ENCODE results near the gene ADAMTS2. TPM values are rescaled to one million over a fixed set of nuclear protein-coding genes. Genes with fewer than 3 reads are reported as not detected.

Gene ADAMTS2
- total RNA-seq, 1 experiment from 2014 or later = 3.9 TPM

- no peaks in the 10 kb centered on the region for H3K27me3 ChIP-seq (ENCODE audit: insufficient read depth, low read length)
- H3K9me3 ChIP-seq (ENCODE audit: control insufficient read depth in 1 of 2, insufficient read depth in 1 of 2, low read depth in 1 of 2, low read length in 2 of 2) = no peaks in the 10 kb centered on the region
- no peak overlapping the region for H3K4me2 ChIP-seq (ENCODE audit: low read length)
- H2AFZ ChIP-seq (ENCODE audit: low read depth, low read length, poor library complexity, severe bottlenecking) = no peak overlapping the region
- DNase-seq (ENCODE audit: low read depth, low spot score) = no peak
- H3K27ac ChIP-seq (ENCODE audit: low read depth, low read length) = no peak overlapping the region
- CTCF ChIA-PET = no interaction called here
- no peaks in the 10 kb centered on the region for H3K36me3 ChIP-seq (ENCODE audit: control insufficient read depth in 1 of 2, insufficient read depth in 2 of 2, low read length in 2 of 2)
- POLR2A ChIA-PET = no interaction called here
- ATAC-seq = no peak
- H3K9me2 ChIP-seq (ENCODE audit: insufficient read depth) = no peaks in the 10 kb centered on the region
- no peak overlapping the region for H3K9ac ChIP-seq (ENCODE audit: low read length)
- RAD21 ChIA-PET (ENCODE audit: low non-redundant PET in 1 of 2, low total read pairs in 2 of 2, uncharacterized antibody in 2 of 2, unreplicated experiment in 2 of 2) = no interaction called here
- H3K4me3 ChIP-seq (replicated peaks in 1 of 2; ENCODE audit: low read depth in 1 of 2, low read length in 2 of 2) = no peak overlapping the region
- TF ChIP-seq ZBTB33 (IDR thresholded peaks at IDR 0.05; ENCODE audit: extremely low read depth, insufficient replicate concordance, low read length) = no peak
- TF ChIP-seq SIN3A (IDR thresholded peaks at IDR 0.05; ENCODE audit: low read depth) = no peak
- TF ChIP-seq REST (IDR thresholded peaks at IDR 0.05; ENCODE audit: low read depth) = no peak
- TF ChIP-seq FOSL1 (IDR thresholded peaks at IDR 0.05; ENCODE audit: low read depth) = no peak
- no peak for TF ChIP-seq ELF1 (IDR thresholded peaks at IDR 0.05; ENCODE audit: borderline replicate concordance, low read depth)
- BruUV-seq (replicated peaks) = no TSS peak
- no peaks in the 10 kb centered on the region for H3K4me1 ChIP-seq (ENCODE audit: control insufficient read depth in 1 of 2, insufficient read depth in 2 of 2, low read length in 2 of 2)
- no peaks in the 10 kb centered on the region for H4K20me1 ChIP-seq (ENCODE audit: insufficient read depth)
- intact Hi-C loops (cut with micrococcal nuclease) = no loop called here
- H3K79me2 ChIP-seq (ENCODE audit: insufficient read depth, low read length) = no peaks in the 10 kb centered on the region
These were observed 30.5 kb downstream of the ADAMTS2 start for GRCh38 chr5:179314606-179315355.

All from HCT116 (cell line).